GM12878 (cell line): Measurements from ENCODE around the gene RAB8A. TPM values are rescaled to one million over a fixed set of nuclear protein-coding genes. Genes with fewer than 3 reads are reported as not detected.

Source experiments
- CHD1 ChIP-seq: IDR thresholded peaks from 2 replicates; pipeline ENCODE4 v1.6.1; 2012; ENCODE audit warnings: low read depth, low read length, improper control_type of control experiment
- DPF2 ChIP-seq: fragments of 450-650 bp; IDR thresholded peaks from 2 replicates; pipeline ENCODE4 v1.6.1; 2017; ENCODE audit warnings: mild to moderate bottlenecking
- E2F4 ChIP-seq: IDR thresholded peaks from 2 replicates; pipeline ENCODE4 v1.6.1; 2012; ENCODE audit warnings: low read depth, low read length, improper control_type of control experiment
- EGR1 ChIP-seq, 2 experiments: IDR thresholded peaks; 1 replicate in 1 of 2; 2 replicates in 1 of 2; pipeline ENCODE4 v1.6.1; 2011 to 2012; ENCODE audit warnings: low read depth in 2 of 2, low read length in 2 of 2, borderline replicate concordance in 1 of 2, mild to moderate bottlenecking in 1 of 2, moderate library complexity in 1 of 2
- GATAD2B ChIP-seq: fragments of 450-650 bp; conservative IDR thresholded peaks from 2 replicates; pipeline ENCODE4 v1.6.1; 2017; ENCODE audit warnings: low read depth, mild to moderate bottlenecking, moderate library complexity
- HSF1 ChIP-seq: fragments of 150-350 bp; IDR thresholded peaks from 2 replicates; pipeline ENCODE4 v1.6.1; 2014; ENCODE audit warnings: mild to moderate bottlenecking, low read depth, low read length
- IKZF1 ChIP-seq: fragments of 450-650 bp; conservative IDR thresholded peaks from 2 replicates; pipeline ENCODE4 v1.6.1; 2017; ENCODE audit warnings: antibody characterized with exemption, mild to moderate bottlenecking
- LARP7 ChIP-seq: fragments of 450-650 bp; IDR thresholded peaks from 2 replicates; pipeline ENCODE4 v1.6.1; 2017; ENCODE audit warnings: mild to moderate bottlenecking
- POLR2AphosphoS2 ChIP-seq: IDR thresholded peaks from 2 replicates; pipeline ENCODE4 v1.6.1; 2011; ENCODE audit warnings: low read depth, mild to moderate bottlenecking, low read length, improper control_type of control experiment, moderate library complexity
- SMAD1 ChIP-seq: fragments of 450-650 bp; IDR thresholded peaks from 2 replicates; pipeline ENCODE4 v1.6.1; 2018; ENCODE audit warnings: mild to moderate bottlenecking, low read depth; ENCODE audit not compliant: partially characterized antibody
- SRF ChIP-seq, 2 experiments: IDR thresholded peaks; 2 replicates each; pipeline ENCODE4 v1.6.1; 2011; ENCODE audit warnings: low read depth in 2 of 2, low read length in 2 of 2, mild to moderate bottlenecking in 1 of 2, moderate library complexity in 1 of 2
- TBL1XR1 ChIP-seq: IDR thresholded peaks from 2 replicates; pipeline ENCODE4 v1.6.1; 2012; ENCODE audit warnings: low read depth, low read length, improper control_type of control experiment
- YBX1 ChIP-seq: fragments of 450-650 bp; IDR thresholded peaks from 2 replicates; pipeline ENCODE4 v1.6.1; 2016; ENCODE audit warnings: antibody characterized with exemption
- ZNF274 ChIP-seq: IDR thresholded peaks from one replicate; pipeline ENCODE4 v1.8.0; 2011; ENCODE audit not compliant: insufficient read length, insufficient read depth
- polyA plus RNA-seq, 11 experiments: library from polyadenylated mRNA; depleted of rRNA in 4 of 11; unstranded in 6 of 11; stranded (reverse) in 5 of 11; fragments of >200 nt; fragmentation: Nextera tagmentation in 4 of 11; fragmentation: Illumina TruSeq in 1 of 11; extraction: Ambion mirVana in 4 of 11; extraction: Trizol in 1 of 11; gene quantifications; 1 replicate in 1 of 11; 2 replicates in 10 of 11; pipeline versions ENCODE4 v1.2.1 to v1.2.3, GENCODE V29; 2011 to 2016; ENCODE audit warnings: inconsistent platforms in 2 of 11, missing spikeins in 2 of 11, low read depth in 1 of 11
- total RNA-seq, 4 experiments: library from RNA; depleted of rRNA in 3 of 4; stranded (reverse); fragments of >200 nt in 3 of 4; fragmentation: Illumina TruSeq in 1 of 4; extraction: Trizol in 1 of 4; gene quantifications; 2 replicates each; pipeline versions ENCODE4 v1.2.1 to v1.2.3, GENCODE V29; 2013 to 2021
- TF ChIP-seq, protein P1 (sequence below): fragments of 450-650 bp; IDR thresholded peaks from 2 replicates; pipeline ENCODE4 v1.6.1; 2017; ENCODE audit warnings: low read depth, mild to moderate bottlenecking, moderate library complexity
- TF ChIP-seq, protein P2 (sequence below): fragments of 450-650 bp; IDR thresholded peaks from 2 replicates; pipeline ENCODE4 v1.6.1; 2016; ENCODE audit warnings: mild to moderate bottlenecking
- TF ChIP-seq, protein P3 (sequence below): fragments of 450-650 bp; IDR thresholded peaks from 2 replicates; pipeline ENCODE4 v1.6.1; 2014; ENCODE audit warnings: mild to moderate bottlenecking
- TF ChIP-seq, protein P4 (sequence below): fragments of 450-650 bp; IDR thresholded peaks from 2 replicates; pipeline ENCODE4 v1.6.1; 2017; ENCODE audit warnings: antibody characterized with exemption, mild to moderate bottlenecking, moderate library complexity

Gene RAB8A
- total and polyA plus RNA-seq, 10 of the 15 experiments (the other 5 are each of a cell fraction or from before 2014, with no cell fraction given): 23.9 to 314 (median 185) TPM

GRCh38 chr19:16111160-16111908 lies at the start of gene RAB8A (continued):
- TF ChIP-seq E2F4 (peak; percentile 90), TBL1XR1 (0 out of 2 replicates have a peak, but pooled peaks have one; percentile 10), POLR2AphosphoS2 (0 out of 2 replicates have a peak, but pooled peaks have one; percentile 58), EGR1 (IDR thresholded peaks at IDR 0.05; ENCODE audit: borderline replicate concordance in 1 of 2, low read depth in 2 of 2, low read length in 2 of 2) (peak in 1 of 2 experiments; percentile 76; a peak in 2 of 3 replicates), ZNF274 (no peak), DPF2 (peak; percentile 99), IKZF1 (peak; percentile 90), SRF (IDR thresholded peaks at IDR 0.05; ENCODE audit: low read depth in 2 of 2, low read length in 2 of 2) (peak; percentile 66 to 78), SMAD1 (no peak), GATAD2B (peak; percentile 52), YBX1 (no peak), HSF1 (no peak), CHD1 (no peak), LARP7 (peak; percentile 71)
- TF ChIP-seq, protein P1, sequence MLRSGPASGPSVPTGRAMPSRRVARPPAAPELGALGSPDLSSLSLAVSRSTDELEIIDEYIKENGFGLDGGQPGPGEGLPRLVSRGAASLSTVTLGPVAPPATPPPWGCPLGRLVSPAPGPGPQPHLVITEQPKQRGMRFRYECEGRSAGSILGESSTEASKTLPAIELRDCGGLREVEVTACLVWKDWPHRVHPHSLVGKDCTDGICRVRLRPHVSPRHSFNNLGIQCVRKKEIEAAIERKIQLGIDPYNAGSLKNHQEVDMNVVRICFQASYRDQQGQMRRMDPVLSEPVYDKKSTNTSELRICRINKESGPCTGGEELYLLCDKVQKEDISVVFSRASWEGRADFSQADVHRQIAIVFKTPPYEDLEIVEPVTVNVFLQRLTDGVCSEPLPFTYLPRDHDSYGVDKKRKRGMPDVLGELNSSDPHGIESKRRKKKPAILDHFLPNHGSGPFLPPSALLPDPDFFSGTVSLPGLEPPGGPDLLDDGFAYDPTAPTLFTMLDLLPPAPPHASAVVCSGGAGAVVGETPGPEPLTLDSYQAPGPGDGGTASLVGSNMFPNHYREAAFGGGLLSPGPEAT: no peak
- TF ChIP-seq, protein P2, sequence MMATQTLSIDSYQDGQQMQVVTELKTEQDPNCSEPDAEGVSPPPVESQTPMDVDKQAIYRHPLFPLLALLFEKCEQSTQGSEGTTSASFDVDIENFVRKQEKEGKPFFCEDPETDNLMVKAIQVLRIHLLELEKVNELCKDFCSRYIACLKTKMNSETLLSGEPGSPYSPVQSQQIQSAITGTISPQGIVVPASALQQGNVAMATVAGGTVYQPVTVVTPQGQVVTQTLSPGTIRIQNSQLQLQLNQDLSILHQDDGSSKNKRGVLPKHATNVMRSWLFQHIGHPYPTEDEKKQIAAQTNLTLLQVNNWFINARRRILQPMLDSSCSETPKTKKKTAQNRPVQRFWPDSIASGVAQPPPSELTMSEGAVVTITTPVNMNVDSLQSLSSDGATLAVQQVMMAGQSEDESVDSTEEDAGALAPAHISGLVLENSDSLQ: peak; percentile 100
- TF ChIP-seq, protein P3, sequence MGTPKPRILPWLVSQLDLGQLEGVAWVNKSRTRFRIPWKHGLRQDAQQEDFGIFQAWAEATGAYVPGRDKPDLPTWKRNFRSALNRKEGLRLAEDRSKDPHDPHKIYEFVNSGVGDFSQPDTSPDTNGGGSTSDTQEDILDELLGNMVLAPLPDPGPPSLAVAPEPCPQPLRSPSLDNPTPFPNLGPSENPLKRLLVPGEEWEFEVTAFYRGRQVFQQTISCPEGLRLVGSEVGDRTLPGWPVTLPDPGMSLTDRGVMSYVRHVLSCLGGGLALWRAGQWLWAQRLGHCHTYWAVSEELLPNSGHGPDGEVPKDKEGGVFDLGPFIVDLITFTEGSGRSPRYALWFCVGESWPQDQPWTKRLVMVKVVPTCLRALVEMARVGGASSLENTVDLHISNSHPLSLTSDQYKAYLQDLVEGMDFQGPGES: peak; percentile 94
- TF ChIP-seq, protein P4, sequence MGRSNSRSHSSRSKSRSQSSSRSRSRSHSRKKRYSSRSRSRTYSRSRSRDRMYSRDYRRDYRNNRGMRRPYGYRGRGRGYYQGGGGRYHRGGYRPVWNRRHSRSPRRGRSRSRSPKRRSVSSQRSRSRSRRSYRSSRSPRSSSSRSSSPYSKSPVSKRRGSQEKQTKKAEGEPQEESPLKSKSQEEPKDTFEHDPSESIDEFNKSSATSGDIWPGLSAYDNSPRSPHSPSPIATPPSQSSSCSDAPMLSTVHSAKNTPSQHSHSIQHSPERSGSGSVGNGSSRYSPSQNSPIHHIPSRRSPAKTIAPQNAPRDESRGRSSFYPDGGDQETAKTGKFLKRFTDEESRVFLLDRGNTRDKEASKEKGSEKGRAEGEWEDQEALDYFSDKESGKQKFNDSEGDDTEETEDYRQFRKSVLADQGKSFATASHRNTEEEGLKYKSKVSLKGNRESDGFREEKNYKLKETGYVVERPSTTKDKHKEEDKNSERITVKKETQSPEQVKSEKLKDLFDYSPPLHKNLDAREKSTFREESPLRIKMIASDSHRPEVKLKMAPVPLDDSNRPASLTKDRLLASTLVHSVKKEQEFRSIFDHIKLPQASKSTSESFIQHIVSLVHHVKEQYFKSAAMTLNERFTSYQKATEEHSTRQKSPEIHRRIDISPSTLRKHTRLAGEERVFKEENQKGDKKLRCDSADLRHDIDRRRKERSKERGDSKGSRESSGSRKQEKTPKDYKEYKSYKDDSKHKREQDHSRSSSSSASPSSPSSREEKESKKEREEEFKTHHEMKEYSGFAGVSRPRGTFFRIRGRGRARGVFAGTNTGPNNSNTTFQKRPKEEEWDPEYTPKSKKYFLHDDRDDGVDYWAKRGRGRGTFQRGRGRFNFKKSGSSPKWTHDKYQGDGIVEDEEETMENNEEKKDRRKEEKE: no peak
